HL-60 (cell line): ENCODE results near the gene GIMAP2.

ENCODE experiments used
- REST ChIP-seq: IDR thresholded peaks from 2 replicates; pipeline ENCODE4 v1.6.1; 2012; ENCODE audit warnings: low read depth; ENCODE audit not compliant: insufficient replicate concordance
- TF ChIP-seq, protein P1 (sequence below): IDR thresholded peaks from one replicate; pipeline ENCODE4 v1.5.1; 2011; ENCODE audit warnings: low read length, control low read depth, inconsistent platforms; ENCODE audit not compliant: insufficient read depth

DNA sequence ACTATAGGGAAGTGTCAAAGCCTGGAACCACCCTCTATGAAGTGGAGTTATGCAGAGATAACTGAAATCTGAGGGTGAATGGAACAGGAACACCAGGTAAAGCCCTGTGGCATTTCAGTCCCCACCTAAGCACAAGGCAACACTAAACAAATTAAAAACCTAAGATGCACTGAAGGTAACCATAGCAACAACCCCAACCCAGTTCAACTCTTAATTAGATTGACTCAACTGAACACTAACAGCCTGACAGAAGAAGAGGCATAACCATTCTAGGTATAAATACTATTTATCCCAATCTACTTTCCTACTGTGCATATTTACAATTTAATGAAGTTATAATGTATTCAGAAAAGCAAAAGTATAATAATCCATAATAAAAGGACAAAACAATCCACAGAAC lies 42.5 kb downstream of the GIMAP2 start:
- TF ChIP-seq, protein P1, sequence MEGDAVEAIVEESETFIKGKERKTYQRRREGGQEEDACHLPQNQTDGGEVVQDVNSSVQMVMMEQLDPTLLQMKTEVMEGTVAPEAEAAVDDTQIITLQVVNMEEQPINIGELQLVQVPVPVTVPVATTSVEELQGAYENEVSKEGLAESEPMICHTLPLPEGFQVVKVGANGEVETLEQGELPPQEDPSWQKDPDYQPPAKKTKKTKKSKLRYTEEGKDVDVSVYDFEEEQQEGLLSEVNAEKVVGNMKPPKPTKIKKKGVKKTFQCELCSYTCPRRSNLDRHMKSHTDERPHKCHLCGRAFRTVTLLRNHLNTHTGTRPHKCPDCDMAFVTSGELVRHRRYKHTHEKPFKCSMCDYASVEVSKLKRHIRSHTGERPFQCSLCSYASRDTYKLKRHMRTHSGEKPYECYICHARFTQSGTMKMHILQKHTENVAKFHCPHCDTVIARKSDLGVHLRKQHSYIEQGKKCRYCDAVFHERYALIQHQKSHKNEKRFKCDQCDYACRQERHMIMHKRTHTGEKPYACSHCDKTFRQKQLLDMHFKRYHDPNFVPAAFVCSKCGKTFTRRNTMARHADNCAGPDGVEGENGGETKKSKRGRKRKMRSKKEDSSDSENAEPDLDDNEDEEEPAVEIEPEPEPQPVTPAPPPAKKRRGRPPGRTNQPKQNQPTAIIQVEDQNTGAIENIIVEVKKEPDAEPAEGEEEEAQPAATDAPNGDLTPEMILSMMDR, result no peak
- no peak for TF ChIP-seq REST
